Neural progenitor cell (in vitro differentiated cells): Measurements from ENCODE around the gene RGS11.

Source experiments
- EZH2phosphoT487 ChIP-seq: fragments of 200-600 bp; sonication (generic); IDR thresholded peaks from 2 replicates; pipeline ENCODE4 v1.6.1; 2017; ENCODE audit warnings: antibody characterized with exemption
- TF ChIP-seq, protein P1 (sequence below): fragments of 200-600 bp; sonication (generic); IDR thresholded peaks from 2 replicates; pipeline ENCODE4 v1.5.1; 2017; ENCODE audit warnings: antibody characterized with exemption, mild to moderate bottlenecking

DNA sequence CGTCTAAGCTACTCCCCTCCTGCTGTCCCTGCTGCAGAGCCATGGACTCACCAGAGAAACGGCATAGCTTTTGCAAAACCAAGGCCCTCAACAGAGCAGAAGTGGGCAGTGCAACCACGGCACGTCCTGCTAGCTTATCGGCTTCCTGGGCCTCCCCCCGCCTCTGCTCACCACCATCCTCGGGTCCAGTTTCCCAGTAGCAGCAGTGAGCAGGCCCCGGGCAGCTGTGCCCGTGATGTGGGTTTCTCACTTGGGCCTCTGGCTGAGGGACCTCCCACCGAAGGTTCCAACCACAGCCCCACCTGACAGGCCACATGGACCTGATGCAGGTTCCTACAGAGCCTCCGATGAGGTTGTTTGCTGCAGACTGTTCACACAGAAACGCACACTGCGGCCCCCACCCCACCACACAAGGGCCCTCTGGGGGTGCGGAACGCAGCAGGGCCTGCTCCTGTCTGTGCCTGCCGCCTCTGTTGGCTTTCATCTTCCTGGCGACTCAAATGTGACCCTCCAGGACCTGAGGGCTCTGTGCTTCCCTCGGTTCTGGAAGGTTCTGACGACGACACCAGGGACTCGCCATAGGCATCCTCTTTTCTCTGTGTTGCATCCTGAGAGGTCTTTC, 32.1 kb upstream of the RGS11 start:
- TF ChIP-seq, protein P1, sequence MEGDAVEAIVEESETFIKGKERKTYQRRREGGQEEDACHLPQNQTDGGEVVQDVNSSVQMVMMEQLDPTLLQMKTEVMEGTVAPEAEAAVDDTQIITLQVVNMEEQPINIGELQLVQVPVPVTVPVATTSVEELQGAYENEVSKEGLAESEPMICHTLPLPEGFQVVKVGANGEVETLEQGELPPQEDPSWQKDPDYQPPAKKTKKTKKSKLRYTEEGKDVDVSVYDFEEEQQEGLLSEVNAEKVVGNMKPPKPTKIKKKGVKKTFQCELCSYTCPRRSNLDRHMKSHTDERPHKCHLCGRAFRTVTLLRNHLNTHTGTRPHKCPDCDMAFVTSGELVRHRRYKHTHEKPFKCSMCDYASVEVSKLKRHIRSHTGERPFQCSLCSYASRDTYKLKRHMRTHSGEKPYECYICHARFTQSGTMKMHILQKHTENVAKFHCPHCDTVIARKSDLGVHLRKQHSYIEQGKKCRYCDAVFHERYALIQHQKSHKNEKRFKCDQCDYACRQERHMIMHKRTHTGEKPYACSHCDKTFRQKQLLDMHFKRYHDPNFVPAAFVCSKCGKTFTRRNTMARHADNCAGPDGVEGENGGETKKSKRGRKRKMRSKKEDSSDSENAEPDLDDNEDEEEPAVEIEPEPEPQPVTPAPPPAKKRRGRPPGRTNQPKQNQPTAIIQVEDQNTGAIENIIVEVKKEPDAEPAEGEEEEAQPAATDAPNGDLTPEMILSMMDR: no peak
- TF ChIP-seq EZH2phosphoT487: no peak
